ENCODE measurements around the gene SIL1. TPM values are rescaled to one million over a fixed set of nuclear protein-coding genes. Genes with fewer than 3 reads are reported as not detected.
"Not testable (repeated sequence)": the region's sequence is repeated elsewhere in the genome, so short reads cannot be mapped to it uniquely, and the experiment has no call there.

Gene SIL1
- polyA plus RNA-seq (2013, experiment 1 of 2; ENCODE audit: insufficient read length), result 56.7 TPM
- 55.2 TPM for polyA plus RNA-seq (2013, experiment 2 of 2; ENCODE audit: insufficient read length)

GRCh38 chr5:139197710-139198669 is at the start of gene SIL1:
Gene SIL1, minus strand, starts transcription at chr5:139198368. Its CDS starts 70,525 bp downstream, at chr5:139127843.
- DNase-seq, result peak; percentile 97

- peak; percentile 75 for DNase-seq
Measured at GRCh38 chr5:139246394-139246793, 48.2 kb upstream of the SIL1 start.

GRCh38 chr5:139245637-139246339 is 47.6 kb upstream of the SIL1 start:
- DNase-seq, result no peak

GRCh38 chr5:139243425-139243970 is 45.3 kb upstream of the SIL1 start:
- peak; percentile 70 for DNase-seq

GRCh38 chr5:139241139-139241538 is 43.0 kb upstream of the SIL1 start:
- no peak for DNase-seq

GRCh38 chr5:139236479-139236878 is 38.3 kb upstream of the SIL1 start:
- DNase-seq, result no peak

GRCh38 chr5:139232147-139232724 is 34.1 kb upstream of the SIL1 start:
- DNase-seq, result no peak

- no peak for DNase-seq
Measured at GRCh38 chr5:139228201-139228803, 30.1 kb upstream of the SIL1 start.

- no peak for DNase-seq
Measured at GRCh38 chr5:139226131-139226530, 28.0 kb upstream of the SIL1 start.

- no peak for DNase-seq
Measured at GRCh38 chr5:139223481-139223880, 25.3 kb upstream of the SIL1 start.

- DNase-seq, result no peak
Measured at GRCh38 chr5:139222346-139222745, 24.2 kb upstream of the SIL1 start.

GRCh38 chr5:139218038-139218437 is 19.9 kb upstream of the SIL1 start:
- DNase-seq, result not testable (repeated sequence)

- no peak for DNase-seq
Measured at GRCh38 chr5:139215107-139215975, 17.2 kb upstream of the SIL1 start.

- no peak for DNase-seq
Measured at GRCh38 chr5:139214646-139215045, 16.5 kb upstream of the SIL1 start.

- DNase-seq, result no peak
Measured at GRCh38 chr5:139212906-139213305, 14.7 kb upstream of the SIL1 start.

- DNase-seq, result no peak
Measured at GRCh38 chr5:139212486-139212885, 14.3 kb upstream of the SIL1 start.

- DNase-seq, result no peak
Measured at GRCh38 chr5:139210585-139210984, 12.4 kb upstream of the SIL1 start.

GRCh38 chr5:139207297-139208000 is 9.3 kb upstream of the SIL1 start:
- no peak for DNase-seq

- DNase-seq, result no peak
Measured at GRCh38 chr5:139205586-139205985, 7.4 kb upstream of the SIL1 start.

GRCh38 chr5:139205124-139205523 is 7.0 kb upstream of the SIL1 start:
- no peak for DNase-seq

- no peak for DNase-seq
Measured at GRCh38 chr5:139204196-139204595, 6.0 kb upstream of the SIL1 start.
